HG02763 (cell line): ENCODE measurements around the gene VWCE.

Experiments
- ATAC-seq: cut with Tn5 transposase; IDR thresholded peaks from one replicate; pipeline ENCODE4 v1.9.1; 2021; ENCODE audit warnings: mild to moderate bottlenecking, moderate library complexity; ENCODE audit not compliant: unreplicated experiment

The VWCE gene

DNA sequence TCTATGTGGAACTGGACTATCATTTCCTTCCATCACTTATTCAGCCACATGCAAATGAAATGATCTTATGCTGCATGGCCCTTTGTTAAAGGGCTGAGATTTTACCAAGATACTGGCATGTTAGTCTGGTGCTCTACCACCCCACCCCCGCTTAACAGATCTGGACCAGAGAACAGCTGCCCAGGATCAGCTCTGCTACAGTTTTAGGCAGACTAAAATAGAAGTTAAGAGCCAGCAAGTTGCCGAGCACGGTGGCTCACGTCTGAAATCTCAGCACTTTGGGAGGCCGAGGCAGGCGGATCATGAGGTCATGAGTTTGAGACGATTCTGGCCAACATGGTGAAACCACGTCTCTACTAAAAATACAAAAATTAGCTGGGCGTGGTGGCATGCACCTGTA lies 33.2 kb upstream of the VWCE start:
- ATAC-seq = no peak

DNA sequence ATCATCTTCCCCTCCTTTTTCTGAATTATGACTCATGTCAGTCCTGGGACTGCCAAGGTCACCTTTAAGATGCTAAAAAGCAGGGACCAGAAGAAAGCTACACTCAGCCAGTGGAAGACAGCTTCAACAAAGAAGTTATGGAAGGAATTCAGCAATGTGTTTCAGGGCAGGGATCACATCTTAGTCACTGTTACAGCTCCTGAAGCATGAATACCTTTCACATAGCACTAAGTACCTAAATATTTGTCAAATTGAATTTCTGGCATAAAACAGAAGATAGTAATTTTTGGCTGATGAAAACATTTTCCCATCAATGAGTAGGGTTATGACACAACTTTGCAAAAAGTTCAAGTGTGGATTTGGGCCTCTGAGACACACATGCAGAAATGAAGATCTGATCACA lies 32.6 kb upstream of the VWCE start:
- no peak for ATAC-seq

DNA sequence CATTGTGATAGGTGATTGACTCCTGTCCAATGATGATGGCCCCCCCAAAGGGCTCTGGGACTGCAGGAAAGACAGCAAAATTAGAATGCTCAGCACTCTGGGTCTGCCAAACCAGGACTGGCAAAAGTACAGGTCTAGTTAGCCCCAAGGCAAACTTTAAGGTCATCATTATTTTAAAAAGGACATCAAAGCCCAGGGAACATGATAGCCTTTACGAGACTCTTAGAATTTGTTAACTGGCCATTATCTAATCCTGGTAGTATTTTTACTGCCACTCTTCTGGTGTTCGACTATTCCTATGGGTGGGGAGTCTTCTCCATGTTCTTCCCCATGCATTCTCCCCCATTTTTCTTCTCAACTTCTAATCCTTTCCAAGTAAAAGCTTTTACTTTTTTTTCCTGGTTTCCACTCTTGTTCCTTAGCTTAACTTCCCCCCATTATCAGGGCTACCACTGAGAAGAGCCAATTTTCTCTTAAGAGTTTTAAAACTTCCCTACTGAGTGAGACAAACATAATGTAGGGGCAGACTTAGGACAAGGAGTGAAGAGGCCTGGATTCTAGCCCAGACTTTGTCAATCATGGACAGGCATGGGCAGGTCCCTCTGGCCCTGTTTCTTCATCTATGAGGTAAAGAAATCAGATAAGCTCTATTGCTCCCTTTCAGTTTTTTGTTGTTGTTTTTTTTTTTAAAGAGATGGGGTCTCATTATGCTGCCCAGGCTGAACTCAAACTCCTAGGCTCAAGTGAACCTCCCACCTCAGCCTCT lies 30.7 kb upstream of the VWCE start:
- no peak for ATAC-seq

DNA sequence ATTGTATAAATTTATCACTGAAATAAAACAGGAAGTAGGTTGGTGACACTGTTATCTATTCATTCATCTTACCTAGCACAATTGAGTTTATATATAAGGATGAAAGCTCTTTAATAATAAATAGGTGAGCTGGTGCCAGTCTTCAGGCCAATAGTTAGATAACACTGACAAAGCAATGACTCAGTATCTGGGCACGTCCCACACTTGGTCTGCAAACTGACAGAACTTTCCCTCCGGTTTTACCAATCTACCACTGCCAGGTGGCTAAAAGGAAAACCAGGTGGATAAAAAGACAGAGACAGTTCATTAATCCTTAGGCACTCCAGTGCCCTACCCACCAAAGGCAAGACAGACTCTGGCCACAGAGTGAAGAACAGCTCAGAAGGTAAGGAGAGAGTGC lies 20.1 kb upstream of the VWCE start:
- no peak for ATAC-seq

GRCh38 chr11:61310749-61311148 lies 15.6 kb upstream of the VWCE start:
- no peak for ATAC-seq

DNA sequence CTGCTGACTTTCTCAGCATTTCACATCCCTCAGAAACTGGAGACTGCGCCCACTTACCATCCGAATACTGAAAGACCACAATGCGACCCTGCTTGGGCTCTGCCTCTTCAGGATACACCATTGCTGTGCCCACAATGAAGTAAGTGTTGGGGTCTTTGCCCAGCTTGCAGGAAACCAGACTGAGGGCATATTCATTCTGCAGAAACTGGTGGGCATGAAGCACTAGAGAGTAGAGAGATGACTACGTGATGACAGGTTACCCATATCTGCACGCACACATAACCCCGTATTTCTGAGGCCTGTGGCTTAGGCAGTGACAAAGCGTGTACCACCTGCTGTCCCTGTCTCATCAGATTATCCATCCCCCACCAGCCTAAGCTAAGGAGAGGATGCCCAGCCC lies 14.6 kb upstream of the VWCE start:
- no peak for ATAC-seq

DNA sequence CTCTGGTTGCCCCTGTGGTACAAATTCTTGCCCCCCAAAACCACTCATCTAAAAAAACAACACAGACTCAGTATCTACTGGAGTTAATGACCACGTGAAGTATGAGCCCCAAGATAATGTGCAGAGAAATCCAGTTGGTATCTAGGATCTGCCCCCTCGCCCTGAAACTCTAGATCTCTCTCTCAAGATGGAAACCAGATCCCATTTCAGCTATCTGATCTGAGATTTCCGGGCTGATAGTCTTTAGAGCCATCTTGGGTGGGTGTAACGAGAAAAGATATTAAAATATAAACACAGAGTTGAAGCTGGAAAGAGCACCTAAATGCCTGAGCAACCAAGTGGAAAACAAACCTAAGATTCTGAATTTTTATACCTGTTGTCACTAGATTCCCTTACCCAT lies 14.0 kb upstream of the VWCE start:
- ATAC-seq = no peak

DNA sequence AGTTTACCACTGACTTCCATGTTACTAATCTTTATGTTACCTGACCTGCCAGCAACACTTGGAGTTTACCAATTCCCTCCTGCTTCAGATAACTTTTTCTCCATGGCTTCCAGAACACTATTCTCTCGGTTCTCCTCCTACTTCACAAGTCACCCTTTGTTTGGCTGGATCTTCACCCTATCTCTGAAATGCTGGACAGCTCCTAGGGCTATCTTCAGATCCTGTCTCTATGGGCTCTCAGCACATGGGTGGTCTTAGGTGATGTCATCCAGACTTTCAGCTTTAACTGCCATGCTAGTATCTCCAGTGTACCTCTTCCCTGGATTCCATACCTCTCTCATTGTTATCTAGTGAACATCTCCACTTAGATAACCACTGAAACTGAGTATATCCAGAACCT lies 12.2 kb upstream of the VWCE start:
- ATAC-seq = no peak

DNA sequence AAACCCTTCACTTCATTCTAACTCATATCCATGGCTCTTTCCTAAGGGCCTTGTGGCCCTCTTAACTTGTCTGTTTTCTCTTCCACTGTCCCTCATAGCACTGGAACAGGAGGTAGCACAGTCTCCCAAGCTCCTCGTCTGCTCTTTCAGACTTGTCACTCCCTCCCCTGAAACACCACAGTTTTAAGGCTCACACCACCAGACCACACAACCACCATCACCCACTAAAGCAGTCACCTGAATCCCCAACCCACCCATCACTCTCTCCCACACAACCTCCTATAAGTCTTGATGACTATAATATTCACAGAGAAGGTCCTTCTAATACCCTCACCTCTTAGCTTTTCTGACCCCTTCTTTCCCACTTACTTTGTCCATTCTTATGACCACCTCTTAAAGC lies 11.1 kb upstream of the VWCE start:
- ATAC-seq = no peak

- no peak for ATAC-seq
Observed at GRCh38 chr11:61305417-61305816, 10.3 kb upstream of the VWCE start.

GRCh38 chr11:61303725-61304124 lies 8.6 kb upstream of the VWCE start:
- ATAC-seq = no peak

DNA sequence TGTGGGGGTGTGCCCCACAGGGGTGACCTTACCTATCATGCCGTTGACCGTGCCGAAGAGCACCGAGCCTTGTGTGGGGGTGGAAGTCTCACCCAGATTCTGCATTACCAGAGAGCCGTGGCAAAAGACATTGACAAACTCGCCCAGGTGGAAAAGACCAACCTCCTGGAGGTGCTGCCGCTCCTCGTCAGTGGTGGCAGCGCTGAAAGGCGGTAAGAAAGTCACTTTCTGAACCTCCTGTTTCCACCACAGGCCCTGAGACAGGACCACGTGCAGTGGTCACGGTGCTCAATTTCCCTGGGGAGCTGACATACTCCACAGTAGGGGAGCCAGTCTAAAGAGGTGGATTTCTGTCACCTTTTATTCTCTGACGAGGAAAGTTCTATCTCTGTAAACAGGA lies 7.4 kb upstream of the VWCE start:
- no peak for ATAC-seq

DNA sequence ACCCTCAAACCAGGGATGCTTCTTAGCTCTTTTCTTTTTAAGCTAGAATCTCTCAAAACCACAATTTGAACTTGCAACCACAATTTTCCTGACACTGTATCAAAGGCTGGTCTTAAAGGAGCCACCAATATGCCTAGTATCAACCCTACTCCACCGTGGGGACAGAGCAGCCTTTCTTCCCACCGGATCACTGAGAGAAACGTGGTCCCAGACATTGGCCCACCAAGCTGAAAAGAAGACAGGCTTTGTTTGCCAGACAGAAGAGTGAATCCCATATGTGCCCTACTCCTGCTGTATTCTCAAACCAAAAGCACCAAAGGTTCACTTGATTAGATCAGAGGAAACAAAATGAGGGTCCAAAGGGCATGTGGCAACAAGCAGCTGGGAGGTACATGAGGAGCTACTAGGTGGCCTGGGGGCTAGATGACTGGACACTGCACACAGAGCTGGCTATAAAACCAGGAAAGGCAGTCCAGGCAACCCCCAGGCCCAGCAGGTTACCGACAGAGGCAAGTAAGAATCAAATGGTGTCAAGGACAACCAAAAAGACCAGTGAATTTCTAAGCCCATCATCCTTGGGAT lies 3.6 kb upstream of the VWCE start:
- ATAC-seq = no peak

DNA sequence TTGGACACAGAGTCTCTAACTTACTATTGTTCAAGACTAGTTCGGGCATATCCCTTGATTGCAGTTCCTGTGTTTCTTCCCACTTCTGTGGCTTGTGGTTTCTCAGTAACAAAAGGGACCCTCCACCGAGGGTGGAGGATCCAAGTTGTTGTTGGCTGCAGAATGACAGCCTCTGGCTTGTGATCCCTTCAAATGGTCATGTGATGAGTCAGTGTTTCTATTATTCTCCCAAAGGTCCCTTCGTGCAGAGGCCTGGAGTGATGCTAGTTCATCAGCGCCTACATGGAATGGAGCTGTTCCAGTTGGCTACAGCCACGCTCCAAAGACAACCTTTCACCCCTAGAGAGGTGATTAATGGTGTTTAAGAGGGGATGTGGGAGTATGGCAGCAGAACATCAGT lies 2.6 kb upstream of the VWCE start:
- ATAC-seq = no peak

DNA sequence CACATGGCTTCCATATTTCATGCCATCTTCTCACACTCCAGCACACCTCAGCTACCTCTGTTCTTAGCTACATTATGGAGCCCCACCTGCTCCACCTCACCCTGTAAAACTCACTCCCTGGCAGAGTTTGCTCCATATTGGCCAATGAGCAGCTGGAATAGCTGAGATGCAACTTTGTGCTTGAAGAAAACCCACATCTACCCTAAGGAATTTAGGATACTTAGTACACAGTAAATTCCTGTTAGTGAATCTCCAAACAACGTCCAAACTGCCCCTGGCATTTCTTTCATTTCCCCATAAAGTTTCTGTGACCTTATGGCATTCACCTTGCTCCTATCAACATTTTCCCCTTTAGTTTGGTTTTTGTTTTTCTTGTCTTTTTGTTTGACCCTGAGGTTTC lies 2.2 kb upstream of the VWCE start:
- ATAC-seq = no peak

DNA sequence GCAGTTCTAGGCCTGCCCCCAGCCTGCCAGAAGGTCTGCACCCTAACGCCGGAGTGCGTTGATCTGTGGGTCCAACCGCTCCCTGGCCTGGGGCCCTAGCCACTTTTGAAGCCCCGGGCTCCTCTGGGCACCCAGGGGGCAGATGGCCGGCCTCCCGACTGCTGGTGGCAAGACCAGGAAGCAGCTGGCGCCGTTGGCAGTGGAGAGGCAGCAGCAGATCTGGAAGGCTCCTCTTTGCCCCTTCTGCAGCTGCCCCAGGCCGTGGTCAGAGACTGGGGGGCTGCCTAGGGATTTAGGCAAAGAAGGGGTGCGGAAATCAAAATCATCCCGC lies 445 bp upstream of the VWCE start:
- ATAC-seq = no peak

DNA sequence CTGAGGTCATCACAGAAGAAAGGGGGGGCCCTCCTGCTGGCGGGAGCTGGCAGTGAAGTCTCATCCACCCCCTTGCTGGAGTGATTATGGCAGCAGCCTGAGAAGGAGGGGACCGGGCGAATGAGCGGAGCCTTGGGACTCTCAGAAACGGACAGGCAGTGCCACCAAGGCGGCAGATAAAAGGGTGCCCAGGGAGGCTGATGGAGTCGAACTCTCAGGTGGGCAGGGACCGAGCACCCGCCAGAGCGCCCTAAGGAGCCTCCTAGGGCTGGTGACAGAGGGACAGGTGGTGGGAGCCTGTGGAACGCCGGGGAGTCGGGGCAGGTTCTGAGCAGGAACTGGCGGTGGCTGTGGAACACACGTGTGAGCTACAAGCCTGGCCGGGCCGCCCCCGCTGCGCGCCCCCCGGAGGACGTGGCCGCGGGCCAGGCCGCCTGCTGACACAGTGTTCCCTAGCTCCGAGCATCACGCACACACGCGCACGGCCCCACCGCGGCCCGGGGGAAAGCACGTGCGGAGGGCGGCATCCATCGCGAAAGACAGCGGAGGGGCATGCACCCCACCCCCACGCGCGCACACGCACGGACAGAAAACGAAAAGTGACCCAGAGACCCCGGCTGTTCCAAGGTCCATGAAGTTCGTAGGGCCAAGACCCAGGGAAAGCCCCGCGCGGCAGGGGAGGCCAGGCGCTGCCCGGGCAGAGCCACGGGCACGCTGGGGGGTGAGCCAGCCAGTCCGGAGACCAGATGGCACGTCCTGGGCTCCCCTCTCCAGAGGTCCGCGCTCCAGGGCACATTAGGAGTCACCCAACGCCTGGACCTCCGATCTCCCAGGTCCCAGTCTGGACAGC lies 1.0 kb downstream of the VWCE start:
- peak; percentile 16 for ATAC-seq

GRCh38 chr11:61292356-61292755 lies 2.8 kb downstream of the VWCE start:
- no peak for ATAC-seq

DNA sequence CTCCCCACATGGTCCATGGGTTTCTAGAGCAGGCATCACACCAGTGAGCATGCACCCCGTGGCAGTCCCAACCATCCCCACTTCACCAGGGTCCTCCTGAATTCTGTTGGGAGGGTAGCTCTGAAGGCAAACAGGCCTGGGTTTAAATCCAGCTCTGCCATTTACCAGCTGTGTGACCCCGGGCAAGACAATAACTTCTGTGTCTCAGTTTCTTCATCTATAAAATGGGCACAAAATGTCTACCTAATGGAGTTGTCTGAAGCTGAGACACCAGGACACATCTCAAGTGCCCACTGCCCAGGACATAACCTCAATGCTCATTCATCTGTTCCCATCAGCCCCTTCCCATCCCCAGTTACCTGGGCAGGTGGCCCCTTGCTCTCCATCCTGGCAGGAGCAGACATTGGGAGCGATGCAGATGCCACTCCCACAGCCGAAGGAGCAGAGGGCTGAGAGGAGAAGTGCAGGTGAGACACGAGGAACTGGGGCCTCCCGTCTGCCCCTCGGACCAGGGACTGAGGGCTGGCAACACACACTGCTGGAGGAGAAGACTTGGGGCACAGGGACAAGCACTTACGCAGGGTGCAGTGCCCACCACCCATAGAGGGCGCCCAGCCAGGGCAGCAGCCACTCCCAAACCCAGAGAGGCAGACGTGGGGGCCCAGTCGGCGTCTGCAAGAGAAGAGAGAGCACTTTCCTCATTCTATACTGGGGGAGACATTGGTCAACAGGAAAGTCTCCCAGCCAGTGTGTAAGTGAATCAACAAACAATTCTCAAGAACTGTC lies 4.0 kb downstream of the VWCE start:
- ATAC-seq = no peak

- ATAC-seq = no peak
Observed at GRCh38 chr11:61287338-61287977, 7.7 kb downstream of the VWCE start.

GRCh38 chr11:61283613-61284012 lies 11.5 kb downstream of the VWCE start:
- ATAC-seq = no peak
